Panc1 (cell line): ENCODE results near the gene GDI1. TPM values are rescaled to one million over a fixed set of nuclear protein-coding genes. Genes with fewer than 3 reads are reported as not detected.

Source experiments
- ATAC-seq: fragments of 200-7000 bp; cut with Tn5 transposase; 2 replicates; pipeline ENCODE4 v1.9.1; 2020; ENCODE audit warnings: mild to moderate bottlenecking, moderate library complexity
- BruUV-seq: library from RNA; stranded (reverse); fragments of 400-500 nt; replicated peaks from 2 replicates; lab custom pipeline; 2021; lab: Mats Ljungman, UMichigan
- CTCF ChIA-PET: fragments of 300-600 bp; sonication (Branson Sonifier 250); formaldehyde crosslinking; loops from one replicate; lab custom pipeline; 2022; ENCODE audit warnings: antibody characterized with exemption; lab: Charles Lee
- POLR2A ChIA-PET: fragments of 300-600 bp; sonication (Branson Sonifier 250); formaldehyde crosslinking; loops from one replicate; lab custom pipeline; 2022; ENCODE audit warnings: antibody characterized with exemption; lab: Charles Lee
- DNase-seq: peaks from one replicate; pipeline ENCODE4 v3.0.0-alpha.2; 2010; ENCODE audit warnings: low read depth, low spot score
- H3K27ac ChIP-seq: 2 replicates; pipeline ENCODE4 v1.5.1; 2011; ENCODE audit warnings: mild to moderate bottlenecking, low read length, inconsistent platforms
- H3K27me3 ChIP-seq: fragments of 200-500 bp; sonication (Bioruptor generic); 2 replicates; pipeline ENCODE4 v1.6.0; 2014; ENCODE audit warnings: low read length, inconsistent platforms; ENCODE audit not compliant: control insufficient read depth, insufficient read depth
- H3K36me3 ChIP-seq: fragments of 200-500 bp; sonication (Bioruptor generic); 2 replicates; pipeline ENCODE4 v1.5.1; 2014; ENCODE audit warnings: inconsistent platforms, mild to moderate bottlenecking, low read length, moderate library complexity; ENCODE audit not compliant: control insufficient read depth, insufficient read depth
- H3K4me1 ChIP-seq: 2 replicates; pipeline ENCODE4 v1.5.1; 2011; ENCODE audit warnings: inconsistent platforms, mild to moderate bottlenecking, low read length, moderate library complexity; ENCODE audit not compliant: control insufficient read depth, insufficient read depth
- H3K4me3 ChIP-seq, 2 experiments: 2 replicates each; pipeline ENCODE4 v1.5.1; 2011 to 2012; ENCODE audit warnings: low read depth in 2 of 2, low read length in 2 of 2, mild to moderate bottlenecking in 2 of 2, inconsistent platforms in 1 of 2, moderate library complexity in 1 of 2
- H3K9me3 ChIP-seq: fragments of 200-500 bp; sonication (Bioruptor generic); 2 replicates; pipeline ENCODE4 v1.5.1; 2014; ENCODE audit warnings: low read depth, mild to moderate bottlenecking, inconsistent platforms, low read length, moderate library complexity; ENCODE audit not compliant: control insufficient read depth, insufficient read depth
- CTCF ChIP-seq: fragments of 450-650 bp; IDR thresholded peaks from 2 replicates; pipeline ENCODE4 v1.5.1; 2017; ENCODE audit warnings: mild to moderate bottlenecking
- POLR2AphosphoS5 ChIP-seq: IDR thresholded peaks from 2 replicates; pipeline ENCODE4 v1.6.1; 2012; ENCODE audit warnings: mild to moderate bottlenecking, low read depth, low read length, moderate library complexity
- SIN3A ChIP-seq: IDR thresholded peaks from 2 replicates; pipeline ENCODE4 v1.6.1; 2012; ENCODE audit warnings: low read depth, mild to moderate bottlenecking, low read length, moderate library complexity, borderline replicate concordance; ENCODE audit not compliant: insufficient read depth
- TCF7L2 ChIP-seq: IDR thresholded peaks from 2 replicates; pipeline ENCODE4 v1.6.1; 2011; ENCODE audit warnings: mild to moderate bottlenecking, low read depth, low read length, inconsistent platforms
- in situ Hi-C: cut with HindIII; loops from 2 replicates; pipeline ENCODE4 v1.10.0; 2016; ENCODE audit warnings: low sequenced_read_pairs, low pct_unique_long_range_greater_than_20kb
- intact Hi-C: fragments of 100-400 bp; cut with micrococcal nuclease; formaldehyde crosslinking; loops from one replicate; pipeline ENCODE4 v1.10.0; 2022; ENCODE audit not compliant: unreplicated experiment
- total RNA-seq: library from RNA; stranded (reverse); gene quantifications from one replicate; pipeline ENCODE4 v1.2.1, GENCODE V29; 2021; ENCODE audit not compliant: unreplicated experiment
- TF ChIP-seq, protein P1 (sequence below), 2 experiments: IDR thresholded peaks; 2 replicates each; pipeline ENCODE4 v1.6.1; 2011 to 2012; ENCODE audit warnings: low read depth in 2 of 2, control low read depth in 1 of 2, low read length in 1 of 2, mild to moderate bottlenecking in 1 of 2, moderate library complexity in 1 of 2; ENCODE audit not compliant: insufficient read depth in 1 of 2

Gene GDI1
- total RNA-seq, 1 experiment from 2014 or later, result 317 TPM

DNA sequence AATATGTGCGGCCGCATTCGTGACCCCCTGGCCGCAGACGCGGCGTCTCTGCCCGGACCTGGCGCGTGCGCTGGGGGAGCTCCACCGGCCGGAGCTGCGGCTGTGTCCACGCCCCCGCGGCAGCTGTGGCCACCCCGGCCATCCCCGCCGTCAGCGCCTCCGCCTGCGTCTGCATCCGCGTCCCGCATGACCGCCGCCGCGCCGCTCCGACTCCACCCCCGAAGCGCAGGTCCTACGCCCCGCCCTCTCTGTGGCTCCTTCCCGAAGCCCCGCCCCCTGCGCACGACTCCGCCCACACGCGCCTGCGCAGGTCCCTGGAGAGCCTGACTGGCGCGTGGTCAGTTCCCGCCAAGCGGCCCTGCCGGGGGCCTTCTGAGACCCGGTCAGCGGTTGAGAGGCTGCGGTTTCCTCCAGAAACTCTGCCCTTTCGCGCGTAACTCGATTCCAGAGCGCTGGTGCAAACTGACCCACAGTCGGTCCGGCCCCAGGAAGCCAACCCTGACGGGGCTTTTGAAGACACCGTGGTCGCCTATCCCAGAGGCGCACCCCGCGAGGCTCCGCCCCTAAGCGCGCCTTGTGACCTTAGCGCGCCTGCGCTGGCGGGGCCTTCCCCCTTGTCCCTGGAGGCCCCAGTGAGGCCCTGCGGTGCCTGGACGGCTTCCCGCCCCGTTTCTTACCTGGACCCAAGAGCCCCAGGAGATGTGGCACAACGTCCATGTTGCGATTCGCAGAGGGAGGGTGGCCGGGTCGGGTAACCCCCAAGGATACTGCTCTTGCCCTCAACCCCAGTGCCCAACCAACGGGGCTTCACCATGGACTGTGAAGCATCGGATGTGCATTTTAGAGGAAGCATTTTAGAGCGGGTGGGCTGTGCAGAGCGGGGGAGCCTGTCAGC is 42.0 kb downstream of the GDI1 start, which contains the start of gene LAGE3:
TSS of gene LAGE3 (minus strand) at position 554 of the 895 bp plus-strand sequence. CDS start at position 188, 366 bp downstream.
- Histone ChIP-seq H3K4me1 (peaks cover 20% of the 10 kb centered on the region), H3K9me3 (no peaks in the 10 kb centered on the region), H3K27ac (peak within 1 kb of the TSS; percentile 86), H3K27me3 (no peaks in the 10 kb centered on the region), H3K36me3 (no peaks in the 10 kb centered on the region), H3K4me3 (peak within 1 kb of the TSS; percentile 65 to 70)
- BruUV-seq, result no TSS peak
- CTCF ChIA-PET, result interaction anchor here (0.6 to 1.1 kb wide), 2 partner anchors 106 to 538 kb away, joined by 3 to 6 read pairs; no protein-coding TSS in a partner anchor
- intact Hi-C loops (no loop called here), in situ Hi-C loops (no loop called here)
- peak; percentile 93 for ATAC-seq
- DNase-seq, result peak; percentile 61
- POLR2A ChIA-PET, result no interaction called here
- TF ChIP-seq TCF7L2, result peak; percentile 93
- TF ChIP-seq POLR2AphosphoS5, result peak; percentile 84
- TF ChIP-seq, protein P1, sequence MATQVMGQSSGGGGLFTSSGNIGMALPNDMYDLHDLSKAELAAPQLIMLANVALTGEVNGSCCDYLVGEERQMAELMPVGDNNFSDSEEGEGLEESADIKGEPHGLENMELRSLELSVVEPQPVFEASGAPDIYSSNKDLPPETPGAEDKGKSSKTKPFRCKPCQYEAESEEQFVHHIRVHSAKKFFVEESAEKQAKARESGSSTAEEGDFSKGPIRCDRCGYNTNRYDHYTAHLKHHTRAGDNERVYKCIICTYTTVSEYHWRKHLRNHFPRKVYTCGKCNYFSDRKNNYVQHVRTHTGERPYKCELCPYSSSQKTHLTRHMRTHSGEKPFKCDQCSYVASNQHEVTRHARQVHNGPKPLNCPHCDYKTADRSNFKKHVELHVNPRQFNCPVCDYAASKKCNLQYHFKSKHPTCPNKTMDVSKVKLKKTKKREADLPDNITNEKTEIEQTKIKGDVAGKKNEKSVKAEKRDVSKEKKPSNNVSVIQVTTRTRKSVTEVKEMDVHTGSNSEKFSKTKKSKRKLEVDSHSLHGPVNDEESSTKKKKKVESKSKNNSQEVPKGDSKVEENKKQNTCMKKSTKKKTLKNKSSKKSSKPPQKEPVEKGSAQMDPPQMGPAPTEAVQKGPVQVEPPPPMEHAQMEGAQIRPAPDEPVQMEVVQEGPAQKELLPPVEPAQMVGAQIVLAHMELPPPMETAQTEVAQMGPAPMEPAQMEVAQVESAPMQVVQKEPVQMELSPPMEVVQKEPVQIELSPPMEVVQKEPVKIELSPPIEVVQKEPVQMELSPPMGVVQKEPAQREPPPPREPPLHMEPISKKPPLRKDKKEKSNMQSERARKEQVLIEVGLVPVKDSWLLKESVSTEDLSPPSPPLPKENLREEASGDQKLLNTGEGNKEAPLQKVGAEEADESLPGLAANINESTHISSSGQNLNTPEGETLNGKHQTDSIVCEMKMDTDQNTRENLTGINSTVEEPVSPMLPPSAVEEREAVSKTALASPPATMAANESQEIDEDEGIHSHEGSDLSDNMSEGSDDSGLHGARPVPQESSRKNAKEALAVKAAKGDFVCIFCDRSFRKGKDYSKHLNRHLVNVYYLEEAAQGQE (IDR thresholded peaks at IDR 0.05; ENCODE audit: insufficient read depth in 1 of 2, low read depth in 2 of 2, low read length in 1 of 2), result 0 out of 4 replicates have a peak, but pooled peaks of 1 of the 2 experiments have one; percentile 22
- no peak for TF ChIP-seq CTCF
- TF ChIP-seq SIN3A, result no peak; the same call in 1 of the 2 replicates

DNA sequence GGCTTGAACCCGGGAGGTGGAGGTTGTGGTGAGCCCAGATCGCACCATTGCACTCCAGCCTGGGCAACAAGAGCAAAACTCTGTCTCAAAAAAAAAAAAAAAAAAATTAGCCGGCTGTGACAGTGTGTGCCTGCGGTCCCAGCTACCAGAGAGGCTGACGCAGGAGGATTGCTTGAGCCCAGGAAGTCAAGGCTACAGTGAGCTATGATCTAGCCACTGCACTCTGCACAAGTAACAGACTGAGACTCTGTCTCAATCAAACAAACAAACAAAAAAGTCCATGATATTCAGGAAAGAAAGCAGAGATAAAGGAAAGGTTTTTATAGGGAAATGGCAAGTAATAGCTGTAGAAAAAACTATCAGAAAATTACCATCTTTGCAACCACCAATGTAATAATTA is 44.2 kb downstream of the GDI1 start:
- TF ChIP-seq, protein P1 (IDR thresholded peaks at IDR 0.05; ENCODE audit: insufficient read depth in 1 of 2, low read depth in 2 of 2, low read length in 1 of 2), result no peak
- in situ Hi-C loops (no loop called here), intact Hi-C loops (no loop called here)
- ATAC-seq (no peak), DNase-seq (no peak)
- no peaks in the 10 kb centered on the region for H3K9me3 ChIP-seq
- CTCF ChIA-PET, result interaction anchor here (1.3 kb wide), 1 partner anchor 108 kb away, joined by 12 read pairs; no protein-coding TSS in a partner anchor
- no peak overlapping the region for H3K4me3 ChIP-seq
- no TSS peak for BruUV-seq
- no peaks in the 10 kb centered on the region for H3K27me3 ChIP-seq
- POLR2A ChIA-PET, result interaction anchor here (0.7 kb wide), 1 partner anchor 8 kb away, joined by 5 read pairs; no protein-coding TSS in a partner anchor
- peaks cover 31% of the 10 kb centered on the region for H3K4me1 ChIP-seq
- no peak overlapping the region for H3K27ac ChIP-seq
- H3K36me3 ChIP-seq, result no peaks in the 10 kb centered on the region
